A549 (cell line): ENCODE data around the gene PRKAG2. TPM values are rescaled to one million over a fixed set of nuclear protein-coding genes. Genes with fewer than 3 reads are reported as not detected.

Source experiments
- ATAC-seq, 2 experiments: fragments of 200-7000 bp in 1 of 2; fragments of >200 bp in 1 of 2; cut with Nextera tagmentation in 1 of 2; cut with Tn5 transposase in 1 of 2; 3 replicates each; pipeline versions ENCODE4 v1.8.0 to v1.9.1; 2018 to 2020; ENCODE audit warnings: mild to moderate bottlenecking in 1 of 2, moderate library complexity in 1 of 2
- CTCF ChIA-PET: fragments of 300-600 bp; sonication (Branson Sonifier 250); formaldehyde crosslinking; extraction: SDS; loops from one replicate; lab custom pipeline; 2021; ENCODE audit warnings: antibody characterized with exemption, inconsistent platforms; lab: Yijun Ruan, JAX
- POLR2A ChIA-PET: fragments of 350-600 bp; formaldehyde crosslinking; extraction: SDS; loops from one replicate; lab custom pipeline; 2021; ENCODE audit warnings: antibody characterized with exemption, inconsistent platforms; lab: Yijun Ruan, JAX
- DNase-seq, 2 experiments: peaks; one replicate each; pipeline versions ENCODE4 v3.0.0 to v3.0.0-alpha.2; 2011 to 2016; ENCODE audit warnings: low read depth in 1 of 2, low spot score in 1 of 2
- FAIRE-seq: peaks from 2 replicates; lab custom pipeline; 2011; peaks lifted over from hg19 to GRCh38; lab: Jason Lieb, UNC
- H3K27ac ChIP-seq, 2 experiments: fragments of >200 bp; sonication (Bioruptor Twin); formaldehyde crosslinking; 3 replicates each; pipeline ENCODE4 v1.5.1; 2016 to 2017
- H3K4me1 ChIP-seq: fragments of >200 bp; sonication (Bioruptor Twin); formaldehyde crosslinking; 3 replicates; pipeline ENCODE4 v1.6.1; 2016
- H3K4me2 ChIP-seq: fragments of >200 bp; sonication (Bioruptor Twin); formaldehyde crosslinking; 3 replicates; pipeline ENCODE4 v1.6.1; 2016
- H3K4me3 ChIP-seq: fragments of >200 bp; sonication (Bioruptor Twin); formaldehyde crosslinking; 3 replicates; pipeline ENCODE4 v1.5.1; 2016
- H3K9me3 ChIP-seq: fragments of >200 bp; sonication (Bioruptor Twin); formaldehyde crosslinking; 3 replicates; pipeline ENCODE4 v1.6.1; 2016
- CBX2 ChIP-seq: fragments of 200-600 bp; sonication (generic); IDR thresholded peaks from 2 replicates; pipeline ENCODE4 v1.6.1; 2016; ENCODE audit warnings: low read depth, mild to moderate bottlenecking, borderline replicate concordance
- CHD2 ChIP-seq: fragments of 150-350 bp; IDR thresholded peaks from 2 replicates; pipeline ENCODE4 v1.6.1; 2014; ENCODE audit warnings: low read length; ENCODE audit not compliant: partially characterized antibody
- EHF ChIP-seq: fragments of 250-450 bp; sonication (Bioruptor Pico); IDR thresholded peaks from 2 replicates; pipeline ENCODE4 v1.5.0; 2020; ENCODE audit warnings: mild to moderate bottlenecking
- EP300 ChIP-seq, 2 experiments: fragments of >200 bp; sonication (Bioruptor Twin); formaldehyde crosslinking; IDR thresholded peaks; 2 replicates in 1 of 2; 3 replicates in 1 of 2; pipeline ENCODE4 v1.6.1; 2016 to 2017
- ESRRA ChIP-seq: fragments of 150-350 bp; IDR thresholded peaks from 2 replicates; pipeline ENCODE4 v1.6.1; 2014; ENCODE audit warnings: mild to moderate bottlenecking, low read length, borderline replicate concordance
- FOSL2 ChIP-seq, 2 experiments: fragments of 450-650 bp in 1 of 2; fragments of >200 bp in 1 of 2; sonication (Bioruptor Twin) in 1 of 2; formaldehyde crosslinking; IDR thresholded peaks; 2 replicates each; pipeline versions ENCODE4 v1.5.0 to v1.6.1; 2016 to 2020; ENCODE audit warnings: mild to moderate bottlenecking in 1 of 2, moderate library complexity in 1 of 2
- FOXS1 ChIP-seq: fragments of 250-450 bp; sonication (Bioruptor Pico); IDR thresholded peaks from 2 replicates; pipeline ENCODE4 v1.5.0; 2020; ENCODE audit warnings: mild to moderate bottlenecking, moderate library complexity
- HES2 ChIP-seq: fragments of >200 bp; sonication (Bioruptor Twin); formaldehyde crosslinking; IDR thresholded peaks from 2 replicates; pipeline ENCODE4 v1.6.1; 2016
- HOXB13 ChIP-seq: fragments of 250-450 bp; sonication (Bioruptor Pico); IDR thresholded peaks from 2 replicates; pipeline ENCODE4 v1.5.0; 2020; ENCODE audit warnings: low read depth, mild to moderate bottlenecking, moderate library complexity
- JUN ChIP-seq, 2 experiments: fragments of >200 bp; sonication (Bioruptor Twin); formaldehyde crosslinking; IDR thresholded peaks; 2 replicates in 1 of 2; 3 replicates in 1 of 2; pipeline ENCODE4 v1.6.1; 2016 to 2017
- JUNB ChIP-seq: fragments of >200 bp; sonication (Bioruptor Twin); formaldehyde crosslinking; IDR thresholded peaks from 2 replicates; pipeline ENCODE4 v1.6.1; 2016
- KDM1A ChIP-seq: fragments of 200-600 bp; sonication (generic); IDR thresholded peaks from 2 replicates; pipeline ENCODE4 v1.6.1; 2016; ENCODE audit warnings: low read depth, mild to moderate bottlenecking
- KDM5A ChIP-seq: fragments of 200-600 bp; sonication (generic); IDR thresholded peaks from 2 replicates; pipeline ENCODE4 v1.6.1; 2016; ENCODE audit warnings: antibody characterized with exemption, mild to moderate bottlenecking
- MAFK ChIP-seq: fragments of 450-650 bp; IDR thresholded peaks from 2 replicates; pipeline ENCODE4 v1.6.1; 2014; ENCODE audit not compliant: partially characterized antibody
- MAZ ChIP-seq: fragments of 150-350 bp; IDR thresholded peaks from 2 replicates; pipeline ENCODE4 v1.6.1; 2014; ENCODE audit warnings: antibody characterized with exemption, low read depth, low read length, borderline replicate concordance
- NFE2L2 ChIP-seq: fragments of 150-350 bp; conservative IDR thresholded peaks from 2 replicates; pipeline ENCODE4 v1.6.1; 2014; ENCODE audit warnings: low read length
- PHF8 ChIP-seq: fragments of 200-600 bp; sonication (generic); IDR thresholded peaks from 2 replicates; pipeline ENCODE4 v1.6.1; 2016; ENCODE audit warnings: low read depth, mild to moderate bottlenecking, antibody characterized with exemption, moderate library complexity, borderline replicate concordance
- RAD21 ChIP-seq, 2 experiments: fragments of >200 bp in 1 of 2; sonication (Bioruptor Twin) in 1 of 2; formaldehyde crosslinking in 1 of 2; IDR thresholded peaks in 1 of 2; conservative IDR thresholded peaks in 1 of 2; 2 replicates in 1 of 2; 3 replicates in 1 of 2; pipeline ENCODE4 v1.6.1; 2012 to 2018; ENCODE audit warnings: inconsistent platforms in 1 of 2
- RARB ChIP-seq: fragments of 250-450 bp; sonication (Bioruptor Pico); IDR thresholded peaks from 2 replicates; pipeline ENCODE4 v1.8.0; 2021; ENCODE audit warnings: mild to moderate bottlenecking, moderate library complexity
- RCOR1 ChIP-seq: fragments of 150-350 bp; IDR thresholded peaks from 2 replicates; pipeline ENCODE4 v1.6.1; 2014; ENCODE audit warnings: antibody characterized with exemption, low read length, low read depth
- RFX5 ChIP-seq: fragments of 450-650 bp; IDR thresholded peaks from 2 replicates; pipeline ENCODE4 v1.7.1; 2014; ENCODE audit warnings: antibody characterized with exemption, mild to moderate bottlenecking, moderate library complexity
- ZC3H11A ChIP-seq: fragments of 450-650 bp; IDR thresholded peaks from 2 replicates; pipeline ENCODE4 v1.6.1; 2014; ENCODE audit warnings: antibody characterized with exemption, mild to moderate bottlenecking
- WGBS: methylation state at CpG from one replicate; pipeline ENCODE4 v1.1.6; 2017; ENCODE audit errors: missing lambda C conversion rate; 5-methylcytosine and 5-hydroxymethylcytosine counted together
- polyA plus RNA-seq, 4 experiments: library from polyadenylated mRNA; depleted of rRNA in 3 of 4; stranded (reverse); fragments of >200 nt; fragmentation: RNase III in 1 of 4; extraction: RNeasy Plus Mini Kit Qiagen cat#74134 plus additional on column Dnase treatment in 1 of 4; gene quantifications; 2 replicates in 3 of 4; 3 replicates in 1 of 4; pipeline ENCODE4 v1.2.3, GENCODE V29; 2011 to 2017
- TF ChIP-seq, protein P1 (sequence below): fragments of 250-450 bp; sonication (Bioruptor Pico); IDR thresholded peaks from 2 replicates; pipeline ENCODE4 v1.5.0; 2021; ENCODE audit warnings: mild to moderate bottlenecking, moderate library complexity, borderline replicate concordance
- TF ChIP-seq, protein P2 (sequence below): fragments of >200 bp; sonication (Bioruptor Twin); formaldehyde crosslinking; IDR thresholded peaks from 3 replicates; pipeline ENCODE4 v1.5.1; 2016
- TF ChIP-seq, protein P3 (sequence below): IDR thresholded peaks from 2 replicates; pipeline ENCODE4 v1.6.1; 2012

Gene PRKAG2
- polyA plus RNA-seq, 2 of the 4 experiments (the other 2 are of a cell fraction): 26.5 to 31.7 TPM

- H3K4me1 ChIP-seq: no peaks in the 10 kb centered on the region
- FAIRE-seq (no peak), DNase-seq (no peak), ATAC-seq (no peak)
- 82% methylated on average over 5 of the region's 11 CpGs for WGBS
- no peaks in the 10 kb centered on the region for H3K9me3 ChIP-seq
- no peak overlapping the region for H3K4me3 ChIP-seq
- ChIA-PET POLR2A (no interaction called here), CTCF (interaction anchor here (0.7 to 1.8 kb wide), 3 partner anchors 11 to 50 kb away, joined by 3 to 5 read pairs (median 4); no protein-coding TSS in a partner anchor)
- H3K4me2 ChIP-seq: no peak overlapping the region
- no peak overlapping the region for H3K27ac ChIP-seq
- no peak for TF ChIP-seq PHF8
- TF ChIP-seq, protein P1, sequence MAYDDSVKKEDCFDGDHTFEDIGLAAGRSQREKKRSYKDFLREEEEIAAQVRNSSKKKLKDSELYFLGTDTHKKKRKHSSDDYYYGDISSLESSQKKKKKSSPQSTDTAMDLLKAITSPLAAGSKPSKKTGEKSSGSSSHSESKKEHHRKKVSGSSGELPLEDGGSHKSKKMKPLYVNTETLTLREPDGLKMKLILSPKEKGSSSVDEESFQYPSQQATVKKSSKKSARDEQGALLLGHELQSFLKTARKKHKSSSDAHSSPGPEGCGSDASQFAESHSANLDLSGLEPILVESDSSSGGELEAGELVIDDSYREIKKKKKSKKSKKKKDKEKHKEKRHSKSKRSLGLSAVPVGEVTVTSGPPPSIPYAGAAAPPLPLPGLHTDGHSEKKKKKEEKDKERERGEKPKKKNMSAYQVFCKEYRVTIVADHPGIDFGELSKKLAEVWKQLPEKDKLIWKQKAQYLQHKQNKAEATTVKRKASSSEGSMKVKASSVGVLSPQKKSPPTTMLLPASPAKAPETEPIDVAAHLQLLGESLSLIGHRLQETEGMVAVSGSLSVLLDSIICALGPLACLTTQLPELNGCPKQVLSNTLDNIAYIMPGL: no peak
- no peak for TF ChIP-seq FOSL2 (IDR thresholded peaks at IDR 0.05)
- TF ChIP-seq FOSL2 (CRISPR knock-in tag; IDR thresholded peaks at IDR 0.05): no peak
- TF ChIP-seq ESRRA: no peak
- TF ChIP-seq JUN (IDR thresholded peaks at IDR 0.05): no peak
- no peak for TF ChIP-seq JUNB
- no peak for TF ChIP-seq KDM1A
- no peak for TF ChIP-seq RARB
Observed at GRCh38 chr7:151832656-151833055, 44.3 kb downstream of the PRKAG2 start.

DNA sequence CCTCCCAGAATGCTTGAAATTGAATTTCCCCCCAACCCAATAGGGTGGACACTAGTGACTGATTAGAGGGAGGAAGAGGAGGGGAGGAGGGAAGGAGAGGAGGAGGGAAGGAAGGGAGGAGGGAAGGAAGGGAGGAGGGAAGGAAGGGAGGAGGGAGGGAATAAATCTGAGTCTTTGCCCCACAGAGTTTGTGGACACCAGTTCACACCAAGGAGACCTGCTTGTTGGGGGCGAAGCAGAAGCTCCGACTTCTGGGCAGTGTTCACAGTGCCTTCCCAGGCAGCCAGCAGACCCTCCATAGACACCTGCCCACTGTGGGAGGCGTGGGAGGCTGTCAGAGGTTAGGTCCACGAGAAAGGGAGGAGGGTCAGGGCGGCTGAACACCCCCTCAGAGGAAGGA lies 44.8 kb downstream of the PRKAG2 start:
- no peak for TF ChIP-seq RAD21 (conservative IDR thresholded peaks at IDR 0.05 in 1 of 2, IDR thresholded peaks at IDR 0.05 in 1 of 2)
- TF ChIP-seq, all 56 proteins: peak for 0
- 58% methylated on average over 4 of the region's 5 CpGs for WGBS
- Histone ChIP-seq H3K4me3 (no peak overlapping the region), H3K27ac (no peak overlapping the region), H3K4me1 (no peaks in the 10 kb centered on the region), H3K9me3 (no peaks in the 10 kb centered on the region), H3K4me2 (no peak overlapping the region)
- ATAC-seq (no peak), FAIRE-seq (no peak), DNase-seq (no peak)
- CTCF ChIA-PET: interaction anchor here (1.8 kb wide), 1 partner anchor 50 kb away, joined by 5 read pairs; no protein-coding TSS in a partner anchor
- POLR2A ChIA-PET: no interaction called here

DNA sequence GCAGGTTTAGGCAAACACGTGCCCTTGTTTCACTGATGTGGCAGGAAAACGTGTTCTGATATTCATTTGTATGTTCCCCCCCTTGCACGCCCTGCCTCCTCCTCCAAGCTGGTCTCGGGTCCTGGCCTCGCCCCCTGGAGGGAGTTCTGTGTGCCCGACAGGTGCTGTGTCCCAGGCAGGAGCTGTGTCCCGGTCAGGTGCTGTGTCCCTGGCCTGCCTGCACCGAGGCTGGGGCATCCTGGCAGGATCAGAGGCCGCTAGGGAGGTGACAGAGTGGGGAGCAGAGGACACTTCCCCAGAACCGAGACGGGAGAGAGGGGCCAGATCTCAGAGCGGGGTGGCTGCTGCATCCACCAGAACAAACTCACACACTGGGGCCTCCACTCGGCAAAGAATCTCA lies 45.3 kb downstream of the PRKAG2 start:
- Histone ChIP-seq H3K9me3 (no peaks in the 10 kb centered on the region), H3K4me2 (no peak overlapping the region), H3K27ac (no peak overlapping the region), H3K4me3 (no peak overlapping the region), H3K4me1 (no peaks in the 10 kb centered on the region)
- ChIA-PET CTCF (interaction anchor here (0.6 to 1.8 kb wide), 2 partner anchors 49 to 765 kb away, joined by 3 to 5 read pairs; no protein-coding TSS in a partner anchor), POLR2A (no interaction called here)
- no peak for TF ChIP-seq CBX2
- no peak for TF ChIP-seq ZC3H11A
- no peak for TF ChIP-seq RCOR1
- no peak for TF ChIP-seq KDM5A
- TF ChIP-seq JUN (IDR thresholded peaks at IDR 0.05): no peak
- no peak for TF ChIP-seq NFE2L2
- TF ChIP-seq MAZ: no peak
- TF ChIP-seq MAFK: no peak
- TF ChIP-seq, protein P2, sequence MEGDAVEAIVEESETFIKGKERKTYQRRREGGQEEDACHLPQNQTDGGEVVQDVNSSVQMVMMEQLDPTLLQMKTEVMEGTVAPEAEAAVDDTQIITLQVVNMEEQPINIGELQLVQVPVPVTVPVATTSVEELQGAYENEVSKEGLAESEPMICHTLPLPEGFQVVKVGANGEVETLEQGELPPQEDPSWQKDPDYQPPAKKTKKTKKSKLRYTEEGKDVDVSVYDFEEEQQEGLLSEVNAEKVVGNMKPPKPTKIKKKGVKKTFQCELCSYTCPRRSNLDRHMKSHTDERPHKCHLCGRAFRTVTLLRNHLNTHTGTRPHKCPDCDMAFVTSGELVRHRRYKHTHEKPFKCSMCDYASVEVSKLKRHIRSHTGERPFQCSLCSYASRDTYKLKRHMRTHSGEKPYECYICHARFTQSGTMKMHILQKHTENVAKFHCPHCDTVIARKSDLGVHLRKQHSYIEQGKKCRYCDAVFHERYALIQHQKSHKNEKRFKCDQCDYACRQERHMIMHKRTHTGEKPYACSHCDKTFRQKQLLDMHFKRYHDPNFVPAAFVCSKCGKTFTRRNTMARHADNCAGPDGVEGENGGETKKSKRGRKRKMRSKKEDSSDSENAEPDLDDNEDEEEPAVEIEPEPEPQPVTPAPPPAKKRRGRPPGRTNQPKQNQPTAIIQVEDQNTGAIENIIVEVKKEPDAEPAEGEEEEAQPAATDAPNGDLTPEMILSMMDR: no peak
- TF ChIP-seq KDM1A: no peak
- TF ChIP-seq, protein P1: no peak
- TF ChIP-seq HES2: no peak
- no peak for TF ChIP-seq JUNB
- no peak for TF ChIP-seq FOXS1 (CRISPR knock-in tag)
- TF ChIP-seq, protein P3, sequence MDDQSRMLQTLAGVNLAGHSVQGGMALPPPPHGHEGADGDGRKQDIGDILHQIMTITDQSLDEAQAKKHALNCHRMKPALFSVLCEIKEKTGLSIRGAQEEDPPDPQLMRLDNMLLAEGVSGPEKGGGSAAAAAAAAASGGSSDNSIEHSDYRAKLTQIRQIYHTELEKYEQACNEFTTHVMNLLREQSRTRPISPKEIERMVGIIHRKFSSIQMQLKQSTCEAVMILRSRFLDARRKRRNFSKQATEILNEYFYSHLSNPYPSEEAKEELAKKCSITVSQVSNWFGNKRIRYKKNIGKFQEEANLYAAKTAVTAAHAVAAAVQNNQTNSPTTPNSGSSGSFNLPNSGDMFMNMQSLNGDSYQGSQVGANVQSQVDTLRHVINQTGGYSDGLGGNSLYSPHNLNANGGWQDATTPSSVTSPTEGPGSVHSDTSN: no peak
- no peak for TF ChIP-seq EHF (CRISPR knock-in tag)
- TF ChIP-seq HOXB13 (CRISPR knock-in tag): no peak
- TF ChIP-seq CHD2: no peak
- TF ChIP-seq EP300 (IDR thresholded peaks at IDR 0.05): no peak
- TF ChIP-seq RFX5: no peak
- ATAC-seq: no peak
- DNase-seq: no peak
- no peak for FAIRE-seq
- 61% methylated on average over 13 of the region's 13 CpGs for WGBS
